NB4 (cell line): ENCODE results near the gene VSX2.
"Not testable (repeated sequence)": the region's sequence is repeated elsewhere in the genome, so short reads cannot be mapped to it uniquely, and the experiment has no call there.

Experiments used
- DNase-seq: peaks from one replicate; pipeline ENCODE4 v3.0.0; 2010; ENCODE audit warnings: low read depth
- H3K4me3 ChIP-seq: one replicate; pipeline ENCODE4 v1.5.1; 2011; ENCODE audit warnings: mild to moderate bottlenecking, low read depth, low read length, moderate library complexity
- MYC ChIP-seq: IDR thresholded peaks from 2 replicates; pipeline ENCODE4 v1.6.1; 2011; ENCODE audit warnings: low read depth, low read length
- POLR2A ChIP-seq: IDR thresholded peaks from 2 replicates; pipeline ENCODE4 v1.6.1; 2011; ENCODE audit warnings: mild to moderate bottlenecking; ENCODE audit not compliant: insufficient read length; ENCODE audit errors: extremely low read depth
- TF ChIP-seq, protein P1 (sequence below): IDR thresholded peaks from 2 replicates; pipeline ENCODE4 v1.6.1; 2011; ENCODE audit warnings: low read depth, low read length
- TF ChIP-seq, protein P2 (sequence below): IDR thresholded peaks from one replicate; pipeline ENCODE4 v1.5.1; 2012; ENCODE audit warnings: low read depth, low read length

VSX2 gene

DNA sequence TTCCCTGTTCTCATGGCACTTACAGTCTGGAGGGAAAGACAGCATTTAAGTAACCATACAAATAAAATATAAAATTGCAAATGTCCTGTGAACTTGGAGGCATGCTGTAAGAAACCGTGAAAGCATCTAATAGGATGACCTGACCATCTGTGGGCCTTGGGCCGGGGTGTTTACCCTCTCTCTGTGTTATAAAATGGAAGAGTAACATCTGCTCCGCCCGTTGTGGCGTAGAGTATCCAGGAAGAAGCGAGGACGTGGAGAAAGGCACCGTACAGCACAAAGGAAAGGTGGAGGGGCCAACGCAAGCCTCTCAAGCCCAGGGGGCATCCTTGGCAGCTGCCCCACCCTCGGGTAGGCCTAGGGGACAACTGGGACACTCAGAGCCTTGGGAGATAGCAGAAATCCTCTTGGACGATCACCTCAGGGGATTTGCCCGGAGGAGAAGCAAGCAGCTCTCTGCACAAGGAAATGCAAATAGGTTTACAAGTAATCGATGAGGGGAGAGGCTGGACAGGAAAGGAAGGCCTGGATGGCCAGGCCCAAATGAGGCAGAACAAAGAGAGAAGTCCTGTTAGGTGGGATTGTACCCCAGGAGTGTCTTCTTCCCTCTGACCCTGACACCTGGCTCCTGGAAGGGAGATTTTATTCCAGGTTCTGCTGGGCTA lies 26.2 kb downstream of the VSX2 start:
- DNase-seq, result no peak
- TF ChIP-seq, protein P1, sequence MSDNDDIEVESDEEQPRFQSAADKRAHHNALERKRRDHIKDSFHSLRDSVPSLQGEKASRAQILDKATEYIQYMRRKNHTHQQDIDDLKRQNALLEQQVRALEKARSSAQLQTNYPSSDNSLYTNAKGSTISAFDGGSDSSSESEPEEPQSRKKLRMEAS, result no peak
- TF ChIP-seq POLR2A (no peak), MYC (no peak)
- TF ChIP-seq, protein P2, sequence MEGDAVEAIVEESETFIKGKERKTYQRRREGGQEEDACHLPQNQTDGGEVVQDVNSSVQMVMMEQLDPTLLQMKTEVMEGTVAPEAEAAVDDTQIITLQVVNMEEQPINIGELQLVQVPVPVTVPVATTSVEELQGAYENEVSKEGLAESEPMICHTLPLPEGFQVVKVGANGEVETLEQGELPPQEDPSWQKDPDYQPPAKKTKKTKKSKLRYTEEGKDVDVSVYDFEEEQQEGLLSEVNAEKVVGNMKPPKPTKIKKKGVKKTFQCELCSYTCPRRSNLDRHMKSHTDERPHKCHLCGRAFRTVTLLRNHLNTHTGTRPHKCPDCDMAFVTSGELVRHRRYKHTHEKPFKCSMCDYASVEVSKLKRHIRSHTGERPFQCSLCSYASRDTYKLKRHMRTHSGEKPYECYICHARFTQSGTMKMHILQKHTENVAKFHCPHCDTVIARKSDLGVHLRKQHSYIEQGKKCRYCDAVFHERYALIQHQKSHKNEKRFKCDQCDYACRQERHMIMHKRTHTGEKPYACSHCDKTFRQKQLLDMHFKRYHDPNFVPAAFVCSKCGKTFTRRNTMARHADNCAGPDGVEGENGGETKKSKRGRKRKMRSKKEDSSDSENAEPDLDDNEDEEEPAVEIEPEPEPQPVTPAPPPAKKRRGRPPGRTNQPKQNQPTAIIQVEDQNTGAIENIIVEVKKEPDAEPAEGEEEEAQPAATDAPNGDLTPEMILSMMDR, result no peak
- H3K4me3 ChIP-seq, result no peak overlapping the region

DNA sequence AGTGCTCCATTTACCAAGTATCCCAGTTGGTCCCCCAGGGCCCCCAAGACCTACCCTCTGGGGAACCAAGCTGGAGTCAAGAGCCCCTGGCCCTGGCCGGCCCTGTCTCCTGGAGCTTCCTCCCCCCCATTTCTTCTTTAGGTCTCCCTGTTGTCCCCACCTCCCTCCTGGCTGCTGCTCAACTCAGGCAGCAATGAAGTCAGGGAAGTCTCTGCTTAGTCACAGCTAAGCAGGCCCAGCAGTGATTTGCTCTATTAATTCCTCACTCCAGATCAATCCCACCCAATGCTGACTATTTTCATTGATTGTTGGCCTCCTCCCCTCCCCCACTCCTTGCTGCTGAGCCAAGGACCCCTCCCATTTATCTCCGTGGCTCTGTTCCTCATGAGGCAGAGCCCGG lies 28.3 kb downstream of the VSX2 start:
- TF ChIP-seq, protein P2, result no peak
- TF ChIP-seq POLR2A, result no peak
- TF ChIP-seq, protein P1, result no peak
- TF ChIP-seq MYC, result no peak
- no peak overlapping the region for H3K4me3 ChIP-seq
- DNase-seq, result no peak

DNA sequence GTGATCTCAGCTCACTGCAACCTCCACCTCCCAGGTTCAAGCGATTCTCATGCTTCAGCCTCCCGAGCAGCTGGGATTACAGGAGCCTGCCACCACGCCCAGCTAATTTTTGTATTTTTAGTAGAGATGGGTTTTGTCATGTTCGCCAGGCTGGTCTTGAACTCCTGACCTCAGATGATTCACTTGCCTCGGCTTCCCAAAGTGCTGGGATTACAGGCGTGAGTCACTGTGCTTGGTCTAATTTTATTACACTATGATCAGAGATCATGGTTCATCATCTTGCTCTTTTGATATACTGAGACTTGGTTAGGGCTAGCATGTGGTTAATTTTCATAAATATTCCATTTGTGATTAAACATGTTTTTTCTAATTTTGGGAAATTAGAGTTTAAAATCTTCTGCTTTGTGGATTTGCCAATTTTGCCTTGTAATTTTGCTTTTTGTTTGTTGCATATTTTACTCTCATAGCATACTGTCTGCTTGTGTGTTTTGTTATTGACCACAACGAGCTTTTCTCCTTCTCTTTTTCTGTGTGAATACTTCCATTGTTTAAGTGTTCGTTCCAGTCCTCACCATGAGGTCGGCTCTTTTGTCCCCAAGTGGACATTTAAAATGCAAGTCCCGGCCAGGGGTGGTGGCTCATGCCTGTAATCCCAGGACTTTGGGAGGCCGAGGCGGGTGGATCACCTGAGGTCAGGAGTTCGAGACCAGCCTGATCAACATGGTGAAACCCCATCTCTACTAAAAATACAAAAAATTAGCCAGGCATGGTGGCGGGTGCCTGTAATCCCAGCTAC lies 31.3 kb downstream of the VSX2 start:
- not testable (repeated sequence) for H3K4me3 ChIP-seq, DNase-seq

DNA sequence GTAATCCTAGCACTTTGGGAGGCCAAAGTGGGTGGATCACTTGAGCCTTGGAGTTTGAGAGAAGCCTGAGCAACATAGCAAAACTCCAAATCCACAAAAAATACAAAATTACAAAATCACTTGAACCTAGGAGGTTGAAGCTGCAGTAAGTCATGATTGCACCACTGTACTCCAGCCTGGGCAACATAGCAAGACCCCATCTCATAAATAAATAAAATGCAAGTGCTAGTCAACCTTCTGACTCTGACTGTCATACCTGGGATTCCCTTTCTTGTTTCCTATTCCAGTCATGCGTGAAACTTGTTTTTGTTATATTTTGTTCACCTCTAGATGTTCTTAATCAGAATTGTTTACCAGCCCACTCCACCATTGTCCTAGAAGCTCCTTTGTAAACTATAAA lies 32.1 kb downstream of the VSX2 start:
- TF ChIP-seq MYC (no peak), POLR2A (no peak)
- TF ChIP-seq, protein P1, result no peak
- TF ChIP-seq, protein P2, result no peak
- no peak overlapping the region for H3K4me3 ChIP-seq
- no peak for DNase-seq

DNA sequence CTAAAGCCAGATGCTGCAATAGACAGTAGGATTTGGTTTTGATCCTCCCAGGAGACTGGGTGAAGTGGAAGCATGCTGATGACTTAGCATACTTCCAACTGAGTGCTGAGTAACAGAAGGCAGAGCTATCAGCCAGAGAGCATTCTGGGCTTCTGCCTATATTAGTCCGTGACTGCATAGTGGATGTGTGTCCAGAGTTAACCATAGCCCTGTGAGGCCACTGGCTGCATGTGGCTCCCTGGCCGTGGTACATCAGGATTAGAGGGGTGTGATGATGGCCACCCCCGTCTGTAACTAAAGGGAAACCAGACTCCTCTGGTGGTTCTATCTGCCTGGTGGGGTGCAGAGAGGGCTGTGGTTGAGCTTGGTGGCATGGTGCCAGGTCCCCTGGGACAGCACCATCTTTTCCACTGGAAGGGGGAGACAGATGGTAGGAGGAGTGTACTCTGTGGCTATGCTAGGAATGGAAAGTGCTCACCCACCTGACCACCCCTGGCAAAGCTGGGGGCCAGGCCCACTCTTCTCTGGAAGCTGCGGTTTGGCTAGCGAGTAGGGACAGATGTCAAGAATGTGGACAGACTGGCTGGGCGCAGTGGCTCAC lies 36.1 kb downstream of the VSX2 start:
- peak; percentile 30 for DNase-seq
- no peak overlapping the region for H3K4me3 ChIP-seq
- TF ChIP-seq MYC (no peak), POLR2A (no peak)
- TF ChIP-seq, protein P2, result no peak
- TF ChIP-seq, protein P1, result no peak

DNA sequence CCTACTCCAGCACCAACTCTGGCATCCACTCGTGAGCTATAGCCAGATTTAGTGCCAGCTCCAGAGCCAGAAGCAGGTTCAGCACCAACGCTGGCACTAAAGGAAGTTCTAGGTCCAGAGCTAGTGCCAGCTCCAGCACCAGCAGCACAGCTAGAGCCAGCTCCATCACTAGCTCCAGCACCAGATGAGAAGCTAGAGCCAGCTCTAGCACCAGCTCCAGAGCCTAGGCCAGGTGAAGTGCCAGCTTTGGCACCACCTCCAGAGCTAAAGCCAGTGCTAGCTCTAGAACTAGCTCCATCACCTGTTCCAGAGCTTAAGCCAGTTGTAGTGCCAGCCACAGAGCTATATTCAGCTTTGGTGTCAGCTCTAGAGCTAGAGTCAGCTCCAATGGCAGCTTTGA lies 38.8 kb downstream of the VSX2 start:
- no peak overlapping the region for H3K4me3 ChIP-seq
- DNase-seq, result no peak
- TF ChIP-seq, protein P2, result no peak
- TF ChIP-seq MYC, result no peak
- no peak for TF ChIP-seq POLR2A
- TF ChIP-seq, protein P1, result no peak
